Activated CD8-positive, alpha-beta T cell treated with anti-CD3 and anti-CD28 coated beads, Interleukin-2, amount 10 ng/mL, durations not matched to agents 7 days and 5 days (primary cell): ENCODE data around the gene TTLL4. TPM values are rescaled to one million over a fixed set of nuclear protein-coding genes. Genes with fewer than 3 reads are reported as not detected.

Source experiments
- ATAC-seq: fragments of 150-1000 bp; cut with Tn5 transposase; one replicate; pipeline ENCODE4 v1.10.0; 2021; ENCODE audit warnings: moderate library complexity
- CTCF ChIA-PET: fragments of 350-600 bp; sonication (Branson Sonifier 250); formaldehyde crosslinking; loops from one replicate; lab custom pipeline; 2021; ENCODE audit warnings: antibody characterized with exemption; lab: Charles Lee
- POLR2A ChIA-PET: fragments of 350-600 bp; sonication (Branson Sonifier 250); formaldehyde crosslinking; loops from one replicate; lab custom pipeline; 2021; ENCODE audit warnings: antibody characterized with exemption; lab: Charles Lee
- DNase-seq: peaks from one replicate; pipeline ENCODE4 v3.0.0-alpha.2; 2020
- H3K27ac Mint-ChIP-seq: one replicate; pipeline ENCODE4 v1.8.0; 2021; ENCODE audit warnings: mild to moderate bottlenecking, mixed read lengths
- H3K27me3 Mint-ChIP-seq: one replicate; pipeline ENCODE4 v1.8.0; 2021; ENCODE audit warnings: low read depth, mixed read lengths
- H3K36me3 Mint-ChIP-seq: one replicate; pipeline ENCODE4 v1.8.0; 2021; ENCODE audit warnings: low read depth, mixed read lengths
- H3K4me1 Mint-ChIP-seq: one replicate; pipeline ENCODE4 v1.8.0; 2021; ENCODE audit warnings: low read depth, mixed read lengths
- H3K4me3 Mint-ChIP-seq: one replicate; pipeline ENCODE4 v1.8.0; 2021; ENCODE audit warnings: mild to moderate bottlenecking, mixed read lengths
- H3K9me3 Mint-ChIP-seq: one replicate; pipeline ENCODE4 v1.8.0; 2022; ENCODE audit warnings: mixed read lengths; ENCODE audit not compliant: insufficient read depth
- total RNA-seq, 2 experiments: library from RNA; stranded (reverse); gene quantifications; one replicate each; pipeline ENCODE4 v1.2.3, GENCODE V29; 2021

Gene TTLL4
- total RNA-seq, 2 experiments from 2014 or later, result 25.8 to 27.7 TPM

DNA sequence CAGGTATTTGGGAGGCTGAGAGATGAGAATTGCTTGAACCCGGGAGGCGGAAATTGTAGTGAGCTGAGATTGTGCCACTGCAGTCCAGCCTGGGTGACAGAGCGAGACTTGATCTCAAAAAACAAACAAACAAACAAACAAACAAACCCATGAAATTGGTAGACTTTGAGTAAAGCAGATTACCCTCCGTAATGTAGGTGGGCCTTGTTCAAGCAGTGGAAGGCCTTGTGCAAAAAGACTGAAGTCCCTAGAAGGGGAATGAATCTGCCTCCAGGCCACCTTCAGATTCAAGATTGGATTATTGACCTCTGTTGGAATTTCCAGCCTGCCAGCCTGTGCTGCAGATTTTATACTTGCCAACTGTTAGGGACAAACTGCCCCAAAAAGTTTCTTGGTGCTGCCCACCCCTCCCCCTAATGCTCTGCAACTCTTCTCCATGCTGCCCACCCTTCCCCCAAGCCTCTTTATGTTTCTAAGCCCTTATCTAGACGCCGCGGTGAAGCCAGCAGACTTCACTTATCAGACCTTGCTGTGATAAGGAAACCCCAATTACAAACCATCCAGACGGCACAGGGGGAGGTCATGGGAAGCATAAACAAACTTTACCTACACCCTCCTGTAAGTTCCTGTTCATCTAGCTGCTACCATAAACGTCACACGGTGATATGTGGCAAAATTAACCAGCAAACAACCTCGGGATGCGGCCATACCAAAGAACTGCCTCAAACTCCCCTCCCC lies 88.3 kb downstream of the TTLL4 start:
- ATAC-seq (no peak), DNase-seq (no peak)
- ChIA-PET CTCF (no interaction called here), POLR2A (no interaction called here)
- no peaks in the 10 kb centered on the region for H3K36me3 Mint-ChIP-seq
- H3K27ac Mint-ChIP-seq, result no peak overlapping the region
- H3K4me1 Mint-ChIP-seq, result peaks cover 8% of the 10 kb centered on the region
- no peak overlapping the region for H3K4me3 Mint-ChIP-seq
- no peaks in the 10 kb centered on the region for H3K9me3 Mint-ChIP-seq
- peaks cover 44% of the 10 kb centered on the region for H3K27me3 Mint-ChIP-seq

DNA sequence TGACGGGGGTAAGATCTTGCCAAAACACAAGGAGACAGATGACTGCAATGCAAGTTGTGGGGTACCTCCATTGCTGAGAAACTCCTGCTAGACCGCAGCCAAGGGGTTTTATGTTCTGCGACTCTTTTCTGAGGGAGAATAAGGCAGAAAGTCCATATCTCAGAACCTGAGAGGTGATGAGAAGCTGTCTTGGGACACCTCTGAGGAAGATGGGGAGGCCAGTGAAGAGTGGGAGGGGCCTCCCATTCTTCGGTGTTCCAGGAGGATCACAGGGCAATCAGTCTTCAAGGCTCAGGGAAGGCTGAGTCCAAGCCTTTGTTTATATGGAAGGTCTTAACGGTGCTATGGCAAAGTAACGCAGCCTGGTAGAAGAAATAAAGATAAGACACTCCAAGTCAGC lies 89.4 kb downstream of the TTLL4 start:
- Mint-ChIP-seq H3K4me3 (no peak overlapping the region), H3K4me1 (peaks cover 8% of the 10 kb centered on the region), H3K27ac (no peak overlapping the region), H3K27me3 (peaks cover 45% of the 10 kb centered on the region), H3K9me3 (peaks cover 8% of the 10 kb centered on the region), H3K36me3 (peaks cover 2% of the 10 kb centered on the region)
- DNase-seq, result no peak
- ChIA-PET CTCF (no interaction called here), POLR2A (no interaction called here)
- ATAC-seq, result no peak

DNA sequence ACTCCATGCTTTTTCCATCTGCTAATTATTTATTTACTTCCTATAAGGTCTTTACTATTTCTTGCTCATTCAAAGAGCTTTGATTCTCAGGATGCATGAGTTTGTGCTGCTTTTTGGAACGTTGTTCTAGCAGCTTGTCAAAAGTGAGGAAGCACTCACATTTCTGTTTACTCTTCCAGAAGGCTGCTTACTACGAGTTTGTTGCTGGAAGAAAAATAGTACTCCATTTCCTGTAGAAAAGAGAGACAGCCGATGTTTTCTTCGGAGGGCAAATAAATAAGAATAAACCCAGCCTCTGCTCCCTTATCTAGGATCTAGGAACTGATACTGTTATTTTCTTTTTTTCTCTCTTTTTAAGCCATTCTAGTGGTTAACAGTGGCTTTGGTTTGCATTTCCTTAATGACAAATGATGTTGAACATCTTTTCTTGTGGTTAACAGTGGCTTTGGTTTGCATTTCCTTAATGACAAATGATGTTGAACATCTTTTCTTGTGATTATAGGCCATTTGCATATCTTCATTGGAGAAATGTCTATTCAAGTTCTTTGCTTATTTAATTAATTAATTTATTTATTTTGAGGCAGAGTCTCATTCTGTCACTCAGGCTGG lies 91.9 kb downstream of the TTLL4 start:
- Mint-ChIP-seq H3K4me3 (no peak overlapping the region), H3K27me3 (peaks cover 45% of the 10 kb centered on the region), H3K27ac (no peak overlapping the region), H3K4me1 (peaks cover 12% of the 10 kb centered on the region), H3K36me3 (peaks cover 2% of the 10 kb centered on the region), H3K9me3 (peaks cover 8% of the 10 kb centered on the region)
- no peak for ATAC-seq
- CTCF ChIA-PET, result no interaction called here
- DNase-seq, result no peak
- POLR2A ChIA-PET, result no interaction called here

- no peak overlapping the region for H3K27ac Mint-ChIP-seq
- H3K9me3 Mint-ChIP-seq, result peaks cover 8% of the 10 kb centered on the region
- H3K27me3 Mint-ChIP-seq, result peaks cover 41% of the 10 kb centered on the region
- DNase-seq, result no peak
- peaks cover 2% of the 10 kb centered on the region for H3K36me3 Mint-ChIP-seq
- no peak for ATAC-seq
- peaks cover 12% of the 10 kb centered on the region for H3K4me1 Mint-ChIP-seq
- H3K4me3 Mint-ChIP-seq, result no peak overlapping the region
- CTCF ChIA-PET, result no interaction called here
- POLR2A ChIA-PET, result no interaction called here
Observed at GRCh38 chr2:218804817-218805216, 94.2 kb downstream of the TTLL4 start.

Other genes with a start within 250 kb of the TTLL4 start
- gene USP37, start 142.5 kb upstream of the TTLL4 start, total RNA-seq, result 10 to 100 TPM; 33.9 to 38.1 TPM
- 10 to 100 TPM; 96.8 to 97.3 TPM for gene CNOT9, start 142.0 kb upstream of the TTLL4 start, total RNA-seq
- gene PLCD4, start 102.9 kb upstream of the TTLL4 start, total RNA-seq, result under 1 TPM; 0.26 to 0.32 TPM
- gene ZNF142, start 51.2 kb upstream of the TTLL4 start, total RNA-seq, result 10 to 100 TPM; 49.2 to 53.1 TPM
- 10 to 100 TPM; 50.1 to 50.5 TPM for gene BCS1L, start 51.2 kb upstream of the TTLL4 start, total RNA-seq
- gene RNF25, start 38.8 kb upstream of the TTLL4 start, total RNA-seq, result 10 to 100 TPM; 19.0 to 25.8 TPM
- gene STK36, start 38.7 kb upstream of the TTLL4 start, total RNA-seq, result 10 to 100 TPM; 12.1 to 15.2 TPM
- gene CYP27A1, start 71.3 kb downstream of the TTLL4 start, total RNA-seq, result not detected
- not detected for gene PRKAG3, start 121.0 kb downstream of the TTLL4 start, total RNA-seq
- gene WNT6, start 149.0 kb downstream of the TTLL4 start, total RNA-seq, result not detected
- not detected for gene WNT10A, start 170.0 kb downstream of the TTLL4 start, total RNA-seq
- not detected for gene CDK5R2, start 248.8 kb downstream of the TTLL4 start, total RNA-seq